Pulmonary artery endothelial cell (primary cell): ENCODE measurements around the gene CADM4. TPM values are rescaled to one million over a fixed set of nuclear protein-coding genes. Genes with fewer than 3 reads are reported as not detected.

Experiments
- DNase-seq: peaks from one replicate; pipeline ENCODE4 v3.0.0-alpha.2; 2011; ENCODE audit warnings: low read depth, low spot score
- total RNA-seq: library from RNA; depleted of rRNA; stranded (reverse); fragments of >200 nt; gene quantifications from 2 replicates; pipeline ENCODE4 v1.2.3, GENCODE V29; 2014

The CADM4 gene
- total RNA-seq, 1 donor from 2014 or later, result 5.6 TPM

- no peak for DNase-seq
These were observed 5.6 kb downstream of the CADM4 start for GRCh38 chr19:43634068-43634467.

GRCh38 chr19:43633520-43633919 is 6.1 kb downstream of the CADM4 start:
- DNase-seq, result no peak

GRCh38 chr19:43631491-43631890 is 8.2 kb downstream of the CADM4 start:
- no peak for DNase-seq

GRCh38 chr19:43628646-43629326 is 10.9 kb downstream of the CADM4 start:
- no peak for DNase-seq

- no peak for DNase-seq
These were observed 12.8 kb downstream of the CADM4 start for GRCh38 chr19:43626838-43627237.

GRCh38 chr19:43625918-43626579 is 13.6 kb downstream of the CADM4 start:
- DNase-seq, result no peak

- no peak for DNase-seq
These were observed 14.7 kb downstream of the CADM4 start for GRCh38 chr19:43624933-43625332.

GRCh38 chr19:43623889-43624670 is 15.6 kb downstream of the CADM4 start:
- no peak for DNase-seq

- DNase-seq, result no peak
These were observed 16.7 kb downstream of the CADM4 start for GRCh38 chr19:43622956-43623355.

GRCh38 chr19:43622070-43622469 is 17.6 kb downstream of the CADM4 start:
- DNase-seq, result no peak

- no peak for DNase-seq
These were observed 19.3 kb downstream of the CADM4 start for GRCh38 chr19:43620061-43621001.

- peak; percentile 75 for DNase-seq
These were observed 20.2 kb downstream of the CADM4 start, which contains the start of gene ZNF428 for GRCh38 chr19:43619262-43620060. Gene ZNF428, minus strand, starts transcription at chr19:43619629. Its CDS starts 5,325 bp downstream, at chr19:43614304.

GRCh38 chr19:43618921-43619261 is 20.8 kb downstream of the CADM4 start:
- DNase-seq, result no peak

- DNase-seq, result no peak
These were observed 22.7 kb downstream of the CADM4 start for GRCh38 chr19:43616954-43617353.

- DNase-seq, result no peak
These were observed 23.3 kb downstream of the CADM4 start for GRCh38 chr19:43616306-43616705.

GRCh38 chr19:43612374-43612773 is 27.3 kb downstream of the CADM4 start:
- no peak for DNase-seq

GRCh38 chr19:43611788-43612187 is 27.9 kb downstream of the CADM4 start, which contains the start of gene SRRM5:
Gene SRRM5, plus strand, starts transcription at chr19:43612088. Its CDS starts 34 bp downstream, at chr19:43612122.
- DNase-seq, result no peak

GRCh38 chr19:43610493-43610892 is 29.2 kb downstream of the CADM4 start:
- no peak for DNase-seq

GRCh38 chr19:43609872-43610271 is 29.8 kb downstream of the CADM4 start:
- DNase-seq, result no peak
